Right cardiac atrium (tissue), 5 donors: Measurements from ENCODE around the gene NME8. TPM values are rescaled to one million over a fixed set of nuclear protein-coding genes. Genes with fewer than 3 reads are reported as not detected.
"Not testable (repeated sequence)": the region's sequence is repeated elsewhere in the genome, so short reads cannot be mapped to it uniquely, and the experiment has no call there.

Source experiments
- ATAC-seq, 2 donors: fragments of 200-7000 bp; cut with Tn5 transposase; one replicate each; pipeline versions ENCODE4 v1.8.0 to v1.9.1; 2020; ENCODE audit warnings: moderate library complexity in 2 of 2, mild to moderate bottlenecking in 1 of 2
- DNase-seq, 3 donors: peaks; one replicate each; pipeline ENCODE4 v3.0.0-alpha.2; 2020
- H3K27ac ChIP-seq: one replicate; pipeline ENCODE4 v1.5.1; 2013; ENCODE audit warnings: mild to moderate bottlenecking, low read length, control low read depth, moderate library complexity
- H3K27me3 ChIP-seq: one replicate; pipeline ENCODE4 v1.6.1; 2013; ENCODE audit not compliant: control insufficient read depth, insufficient read depth
- H3K4me1 ChIP-seq: one replicate; pipeline ENCODE4 v1.6.1; 2013; ENCODE audit warnings: low read length; ENCODE audit not compliant: control insufficient read depth, insufficient read depth
- H3K4me3 ChIP-seq: one replicate; pipeline ENCODE4 v1.5.1; 2013; ENCODE audit warnings: low read length, control low read depth
- H3K9me3 ChIP-seq: one replicate; pipeline ENCODE4 v1.6.1; 2013; ENCODE audit warnings: low read length; ENCODE audit not compliant: control insufficient read depth
- WGBS: extraction: QIAGEN DNeasy Blood & Tissue Kit; methylation state at CpG from one replicate; pipeline ENCODE4 v1.1.7; 2013; 5-methylcytosine and 5-hydroxymethylcytosine counted together
- intact Hi-C, 4 donors: fragments of 100-400 bp; cut with DNase I; formaldehyde crosslinking; loops; one replicate each; pipeline versions ENCODE4 v1.11.0 to v1.14.0; 2022 to 2023
- long read RNA-seq, 4 donors: library from polyadenylated mRNA; unstranded; transcript quantifications; one replicate each; pipeline ENCODE4 v2.0.0, GENCODE V29; 2020 to 2021
- polyA plus RNA-seq: library from polyadenylated mRNA; stranded (reverse); fragments of 200-250 nt; gene quantifications from one replicate; pipeline ENCODE4 v1.2.3, GENCODE V29; 2013
- total RNA-seq, 4 donors: library from RNA; stranded (reverse); fragmentation: NEBNext Ultra II Directional; extraction: Animal tissue kit (Norgen Biotek cat#: 25700); gene quantifications; one replicate each; pipeline ENCODE4 v1.2.1, GENCODE V29; 2021
- donor health status: healthy with polysubstance abuse.
- donor health status: DM: no; HTN: yes; CAD: no.
- donor health status: DM: no; HTN: no; CAD: no.
- donor health status: DM: no; HTN: yes; CAD: no; lungs with severe emphysema.
- donor health status: DM: yes; HTN: yes; CAD: no.

Gene NME8
- not detected for total RNA-seq
- polyA plus RNA-seq = not detected
- long read RNA-seq, donor 1 = 0 reads
- long read RNA-seq, donor 2 = 0 reads
- long read RNA-seq, donor 3 = 0 reads
- long read RNA-seq, donor 4 = 0 reads

- Histone ChIP-seq H3K27me3 (no peaks in the 10 kb centered on the region), H3K4me1 (no peaks in the 10 kb centered on the region), H3K4me3 (no peak within 1 kb of the TSS), H3K27ac (no peak within 1 kb of the TSS), H3K9me3 (no peaks in the 10 kb centered on the region)
- no peak for DNase-seq
- intact Hi-C loops = no loop called here
- no peak for ATAC-seq
- WGBS = 67% methylated on average over 7 of the region's 7 CpGs
Measured at GRCh38 chr7:37848297-37848696, at the start of gene NME8. Gene NME8 (plus strand): TSS chr7:37848597. CDS start chr7:37850267, 1,670 bp downstream.

- H3K27me3 ChIP-seq = no peaks in the 10 kb centered on the region
- no peak overlapping the region for H3K4me3 ChIP-seq
- 74% methylated on average over 2 of the region's 2 CpGs for WGBS
- H3K4me1 ChIP-seq = no peaks in the 10 kb centered on the region
- no peak for DNase-seq
- intact Hi-C loops = no loop called here
- no peaks in the 10 kb centered on the region for H3K9me3 ChIP-seq
- no peak for ATAC-seq
- no peak overlapping the region for H3K27ac ChIP-seq
Measured at GRCh38 chr7:37806152-37806551, 42.2 kb upstream of the NME8 start.

- H3K27ac ChIP-seq, intact Hi-C loops, H3K9me3 ChIP-seq, ATAC-seq, DNase-seq, H3K4me1 ChIP-seq, H3K27me3 ChIP-seq, H3K4me3 ChIP-seq: not testable (repeated sequence)
- WGBS = 67% methylated on average over 1 of the region's 1 CpG
Measured at GRCh38 chr7:37812161-37812580, 36.2 kb upstream of the NME8 start.

- Histone ChIP-seq H3K27me3 (no peaks in the 10 kb centered on the region), H3K9me3 (no peaks in the 10 kb centered on the region), H3K4me1 (no peaks in the 10 kb centered on the region), H3K27ac (no peak overlapping the region), H3K4me3 (no peak overlapping the region)
- ATAC-seq (no peak), DNase-seq (no peak)
- intact Hi-C loops = no loop called here
- 79% methylated on average over 2 of the region's 2 CpGs for WGBS
Measured at GRCh38 chr7:37815671-37816371, 32.6 kb upstream of the NME8 start.

- WGBS = 86% methylated on average over 3 of the region's 3 CpGs
- Histone ChIP-seq H3K4me3 (no peak overlapping the region), H3K4me1 (no peaks in the 10 kb centered on the region), H3K27ac (no peak overlapping the region), H3K27me3 (no peaks in the 10 kb centered on the region), H3K9me3 (peaks cover 4% of the 10 kb centered on the region)
- DNase-seq (no peak), ATAC-seq (no peak)
- intact Hi-C loops = no loop called here
Measured at GRCh38 chr7:37816922-37817590, 31.3 kb upstream of the NME8 start.

- Histone ChIP-seq H3K9me3 (peaks cover 4% of the 10 kb centered on the region), H3K4me1 (no peaks in the 10 kb centered on the region), H3K27me3 (no peaks in the 10 kb centered on the region), H3K4me3 (no peak overlapping the region), H3K27ac (no peak overlapping the region)
- no peak for DNase-seq
- 68% methylated on average over 2 of the region's 2 CpGs for WGBS
- no peak for ATAC-seq
- intact Hi-C loops = no loop called here
Measured at GRCh38 chr7:37817591-37817960, 30.8 kb upstream of the NME8 start.

- ATAC-seq (no peak), DNase-seq (no peak)
- H3K4me1 ChIP-seq = no peaks in the 10 kb centered on the region
- WGBS = 40% methylated on average over 5 of the region's 5 CpGs
- no peak overlapping the region for H3K27ac ChIP-seq
- peaks cover 4% of the 10 kb centered on the region for H3K9me3 ChIP-seq
- intact Hi-C loops = no loop called here
- no peaks in the 10 kb centered on the region for H3K27me3 ChIP-seq
- H3K4me3 ChIP-seq = no peak overlapping the region
Measured at GRCh38 chr7:37817996-37818720, 30.2 kb upstream of the NME8 start.

- H3K4me1 ChIP-seq = no peaks in the 10 kb centered on the region
- H3K9me3 ChIP-seq = peaks cover 4% of the 10 kb centered on the region
- H3K27ac ChIP-seq = no peak overlapping the region
- intact Hi-C loops = loop anchor here in 2 of 4 donors (10.0 kb wide), 2 partner anchors 96 to 196 kb away; no protein-coding TSS in a partner anchor
- no peak overlapping the region for H3K4me3 ChIP-seq
- WGBS = 87% methylated on average over 3 of the region's 3 CpGs
- no peak for DNase-seq
- no peak for ATAC-seq
- no peaks in the 10 kb centered on the region for H3K27me3 ChIP-seq
Measured at GRCh38 chr7:37820708-37821468, 27.5 kb upstream of the NME8 start.

GRCh38 chr7:37822946-37823345 lies 25.5 kb upstream of the NME8 start:
- H3K27ac ChIP-seq = no peak overlapping the region

GRCh38 chr7:37823557-37823956 lies 24.8 kb upstream of the NME8 start:
- Histone ChIP-seq H3K27ac (no peak overlapping the region), H3K4me1 (no peaks in the 10 kb centered on the region), H3K27me3 (no peaks in the 10 kb centered on the region), H3K4me3 (no peak overlapping the region), H3K9me3 (peaks cover 4% of the 10 kb centered on the region)
- WGBS = 92% methylated on average over 2 of the region's 2 CpGs
- intact Hi-C loops = loop anchor here in 2 of 4 donors (10.0 kb wide), 2 partner anchors 99 to 199 kb away; no protein-coding TSS in a partner anchor
- ATAC-seq (no peak), DNase-seq (no peak)

More at GRCh38 chr7:37822946-37823345, 25.5 kb upstream of the NME8 start:
- Histone ChIP-seq H3K9me3 (peaks cover 4% of the 10 kb centered on the region), H3K4me1 (no peaks in the 10 kb centered on the region), H3K27me3 (no peaks in the 10 kb centered on the region), H3K4me3 (no peak overlapping the region)
- DNase-seq (no peak), ATAC-seq (no peak)
- intact Hi-C loops = loop anchor here in 2 of 4 donors (10.0 kb wide), 2 partner anchors 98 to 198 kb away; no protein-coding TSS in a partner anchor
- WGBS = 96% methylated on average over 2 of the region's 2 CpGs
